Testis (tissue), 2 donors: ENCODE data around the gene SLC35B2.

Source experiments
- CTCF ChIP-seq, 3 experiments: fragments of 450-650 bp in 2 of 3; fragments of 200-600 bp in 1 of 3; sonication (generic) in 1 of 3; IDR thresholded peaks; one replicate each; pipeline ENCODE4 v1.5.1; 2016 to 2019; ENCODE audit warnings: antibody characterized with exemption in 3 of 3, mild to moderate bottlenecking in 2 of 3, moderate library complexity in 1 of 3
- POLR2A ChIP-seq: fragments of 450-650 bp; IDR thresholded peaks from one replicate; pipeline ENCODE4 v1.6.1; 2017; ENCODE audit warnings: antibody characterized with exemption, mild to moderate bottlenecking, moderate library complexity

GRCh38 chr6:44298055-44298803 lies 40.9 kb upstream of the SLC35B2 start:
- TF ChIP-seq CTCF (IDR thresholded peaks at IDR 0.05): no peak
- no peak for TF ChIP-seq POLR2A
